ENCODE measurements around the gene TNS3. TPM values are rescaled to one million over a fixed set of nuclear protein-coding genes. Genes with fewer than 3 reads are reported as not detected.

TNS3 gene
- total RNA-seq, 1 donor from 2014 or later: 40.8 TPM

DNA sequence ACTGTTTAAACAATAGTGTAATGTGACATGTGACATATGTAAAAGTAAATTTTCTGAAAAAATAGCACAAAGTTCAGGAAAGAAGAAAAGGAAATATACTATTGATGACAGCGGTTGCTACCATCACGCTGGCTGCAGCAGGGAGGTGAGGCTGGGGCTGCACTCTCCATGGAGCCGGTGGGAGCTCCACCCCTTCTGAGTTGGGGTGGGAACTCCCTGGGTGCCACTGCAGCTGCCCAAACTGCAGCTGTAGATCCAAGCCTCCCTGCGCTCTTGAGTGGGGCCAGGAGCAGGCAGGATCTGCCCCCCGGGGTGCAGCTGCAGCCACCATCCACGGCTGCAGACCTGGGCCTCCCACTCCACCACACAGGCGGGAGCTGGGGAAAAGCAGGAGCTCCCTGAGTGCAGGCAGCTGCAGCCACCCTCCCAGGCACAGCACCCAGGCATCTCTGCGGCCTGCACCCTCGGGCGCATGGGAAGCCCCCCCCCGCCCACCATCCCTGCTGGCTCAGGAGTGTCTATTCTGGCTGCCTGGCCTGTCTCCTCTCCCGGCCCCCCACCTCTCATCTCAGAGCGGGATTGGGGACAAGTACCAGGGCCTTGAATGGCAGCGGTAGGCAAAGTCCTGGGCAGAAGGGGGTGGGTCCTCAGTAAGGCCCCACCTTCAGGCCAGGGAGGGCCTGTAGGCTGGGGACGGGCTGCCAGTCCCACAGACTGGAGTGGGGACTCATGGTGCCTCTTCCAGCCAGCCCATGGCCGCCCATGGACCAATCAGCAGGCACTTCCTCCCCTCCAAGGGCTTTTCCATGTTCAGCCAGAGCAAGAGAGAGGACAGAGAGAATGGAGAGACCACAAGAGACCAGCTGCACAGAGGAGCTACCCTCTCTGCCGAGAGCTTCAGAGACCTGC is 50.1 kb downstream of the TNS3 start:
- no peak for DNase-seq (ENCODE audit: low read depth)
- no peak for TF ChIP-seq CTCF (conservative IDR thresholded peaks at IDR 0.05; ENCODE audit: low read depth, low read length)

GRCh38 chr7:47529826-47530555 is 51.9 kb downstream of the TNS3 start:
- DNase-seq (ENCODE audit: low read depth): no peak
- TF ChIP-seq CTCF (conservative IDR thresholded peaks at IDR 0.05; ENCODE audit: low read depth, low read length): no peak
- H3K4me3 ChIP-seq (ENCODE audit: low read depth, low read length): no peak overlapping the region

More for the DNA sequence above, 50.1 kb downstream of the TNS3 start:
- no peak overlapping the region for H3K4me3 ChIP-seq (ENCODE audit: low read depth, low read length)

DNA sequence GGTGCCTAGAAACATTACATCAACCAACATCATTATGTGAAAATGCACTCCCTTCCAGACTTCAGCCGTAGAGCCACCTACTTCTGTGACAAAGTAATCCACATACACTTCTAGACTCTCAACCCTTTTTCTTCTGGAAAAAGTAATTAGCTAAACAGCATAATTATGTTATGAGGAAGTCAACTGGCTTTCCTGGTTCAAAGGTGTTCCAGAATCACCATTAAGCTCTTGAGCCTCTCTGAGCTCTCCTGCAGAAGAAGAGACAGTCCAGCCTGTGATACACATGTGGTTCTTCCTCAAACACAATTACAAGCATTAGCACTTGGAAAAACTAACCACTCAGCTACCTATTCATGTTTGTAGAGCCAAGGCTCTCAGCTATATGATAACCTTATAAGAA is 52.5 kb downstream of the TNS3 start:
- H3K4me3 ChIP-seq (ENCODE audit: low read depth, low read length): no peak overlapping the region
- no peak for TF ChIP-seq CTCF (conservative IDR thresholded peaks at IDR 0.05; ENCODE audit: low read depth, low read length)

GRCh38 chr7:47528471-47528870 is 53.4 kb downstream of the TNS3 start:
- DNase-seq (ENCODE audit: low read depth): no peak

More for the DNA sequence above, 52.5 kb downstream of the TNS3 start:
- no peak for DNase-seq (ENCODE audit: low read depth)

DNA sequence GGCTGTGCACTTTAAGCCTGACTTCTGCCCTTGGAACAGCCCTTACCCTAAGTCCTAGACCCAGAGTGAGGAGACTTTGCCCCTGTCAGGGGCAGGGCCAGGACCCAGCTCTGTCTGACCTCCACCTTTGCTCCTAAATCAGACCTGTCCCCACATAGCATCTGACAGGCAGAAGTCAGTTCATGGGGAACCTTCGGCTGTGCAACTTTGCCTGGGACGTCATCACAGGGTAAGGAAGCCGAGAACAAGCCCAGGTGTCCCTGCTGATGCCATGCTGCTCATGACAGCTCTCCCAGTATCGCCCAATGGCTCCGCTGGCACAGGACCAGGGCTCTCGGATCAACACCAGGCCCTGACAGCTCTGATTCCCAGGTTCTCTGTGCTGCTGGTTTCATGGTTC is 55.4 kb downstream of the TNS3 start:
- H3K4me3 ChIP-seq (ENCODE audit: low read depth, low read length): no peak overlapping the region
- no peak for DNase-seq (ENCODE audit: low read depth)
- TF ChIP-seq CTCF (conservative IDR thresholded peaks at IDR 0.05; ENCODE audit: low read depth, low read length): no peak

More at GRCh38 chr7:47528471-47528870, 53.4 kb downstream of the TNS3 start:
- H3K4me3 ChIP-seq (ENCODE audit: low read depth, low read length): no peak overlapping the region
- TF ChIP-seq CTCF (conservative IDR thresholded peaks at IDR 0.05; ENCODE audit: low read depth, low read length): no peak

DNA sequence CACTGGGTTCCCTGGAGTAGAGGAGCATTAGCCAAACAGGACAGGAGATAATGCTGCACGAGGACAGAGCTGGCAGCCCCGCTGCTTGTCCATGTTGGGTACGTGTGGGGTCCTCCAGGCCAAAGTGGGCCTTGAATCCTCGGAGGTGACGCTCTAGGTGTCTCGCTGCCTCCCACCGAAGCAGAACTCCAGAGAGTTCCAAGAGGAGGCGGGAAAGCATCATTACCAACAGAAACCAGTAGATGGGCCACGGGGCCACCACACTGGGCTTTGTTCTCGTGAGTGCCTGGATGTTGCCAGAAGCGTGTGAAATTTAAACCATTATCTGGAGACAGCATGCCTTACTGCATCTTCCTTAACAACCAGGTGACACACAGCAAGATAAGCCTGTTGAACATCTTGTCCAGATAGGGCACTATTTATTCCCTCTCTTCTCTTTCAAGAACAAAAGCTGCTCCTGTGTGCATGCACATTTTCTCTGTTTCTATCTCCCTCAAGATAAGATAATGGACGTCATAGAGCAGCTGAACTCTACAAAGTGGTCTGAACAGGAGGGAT is 56.8 kb downstream of the TNS3 start:
- no peak overlapping the region for H3K4me3 ChIP-seq (ENCODE audit: low read depth, low read length)
- DNase-seq (ENCODE audit: low read depth): no peak
- no peak for TF ChIP-seq CTCF (conservative IDR thresholded peaks at IDR 0.05; ENCODE audit: low read depth, low read length)
